Effector memory CD4-positive, alpha-beta T cell (primary cell): ENCODE results near the gene CSAG2.
"Not testable (repeated sequence)": the region's sequence is repeated elsewhere in the genome, so short reads cannot be mapped to it uniquely, and the experiment has no call there.

ENCODE experiments used
- DNase-seq, 3 donors: peaks; one replicate each; pipeline ENCODE4 v3.0.0-alpha.2; 2020
- H3K27ac ChIP-seq: 2 replicates; pipeline ENCODE4 v1.7.0; 2013; ENCODE audit warnings: mild to moderate bottlenecking, low read length, moderate library complexity; ENCODE audit not compliant: insufficient read depth, poor library complexity, severe bottlenecking
- H3K27me3 ChIP-seq: replicated peaks from 2 replicates; pipeline ENCODE4 v1.7.0; 2013; ENCODE audit warnings: mild to moderate bottlenecking, low read length; ENCODE audit not compliant: insufficient read depth, control insufficient read depth, poor library complexity, severe bottlenecking
- H3K36me3 ChIP-seq: 2 replicates; pipeline ENCODE4 v1.7.0; 2013; ENCODE audit warnings: mild to moderate bottlenecking, low read length, moderate library complexity; ENCODE audit not compliant: control insufficient read depth, insufficient read depth
- H3K4me1 ChIP-seq: 2 replicates; pipeline ENCODE4 v1.7.0; 2013; ENCODE audit warnings: low read length, mild to moderate bottlenecking; ENCODE audit not compliant: control insufficient read depth, insufficient read depth, poor library complexity, severe bottlenecking
- H3K4me3 ChIP-seq: 2 replicates; pipeline ENCODE4 v1.7.0; 2013; ENCODE audit warnings: low read length, low read depth, mild to moderate bottlenecking; ENCODE audit not compliant: insufficient read depth, poor library complexity, severe bottlenecking
- H3K9me3 ChIP-seq: 2 replicates; pipeline ENCODE4 v1.7.0; 2013; ENCODE audit warnings: mild to moderate bottlenecking, low read length, moderate library complexity; ENCODE audit not compliant: control insufficient read depth

CSAG2 gene

GRCh38 chrX:152725409-152725808 lies 16.3 kb upstream of the CSAG2 start:
- H3K4me1 ChIP-seq: no peaks in the 10 kb centered on the region
- H3K27me3 ChIP-seq: no peaks in the 10 kb centered on the region
- H3K9me3 ChIP-seq: no peaks in the 10 kb centered on the region
- H3K4me3 ChIP-seq: no peak overlapping the region
- DNase-seq: no peak
- H3K36me3 ChIP-seq: no peaks in the 10 kb centered on the region
- no peak overlapping the region for H3K27ac ChIP-seq

GRCh38 chrX:152713815-152714787 lies 5.0 kb upstream of the CSAG2 start, which contains the start of gene MAGEA2B:
Gene MAGEA2B (plus strand): TSS chrX:152714628. CDS start chrX:152717107, 2,479 bp downstream.
- not testable (repeated sequence) for H3K4me1 ChIP-seq, DNase-seq, H3K36me3 ChIP-seq, H3K4me3 ChIP-seq, H3K27me3 ChIP-seq, H3K9me3 ChIP-seq, H3K27ac ChIP-seq

- not testable (repeated sequence) for H3K9me3 ChIP-seq, H3K27ac ChIP-seq, H3K4me3 ChIP-seq, H3K36me3 ChIP-seq, H3K4me1 ChIP-seq, H3K27me3 ChIP-seq, DNase-seq
These were observed 4.1 kb upstream of the CSAG2 start for GRCh38 chrX:152713195-152713594.

- H3K27ac ChIP-seq, H3K4me3 ChIP-seq, H3K4me1 ChIP-seq, H3K36me3 ChIP-seq, H3K9me3 ChIP-seq, DNase-seq, H3K27me3 ChIP-seq: not testable (repeated sequence)
These were observed 2.6 kb downstream of the CSAG2 start for GRCh38 chrX:152706500-152706899.

- not testable (repeated sequence) for H3K4me1 ChIP-seq, H3K27ac ChIP-seq, H3K36me3 ChIP-seq, H3K27me3 ChIP-seq, DNase-seq, H3K9me3 ChIP-seq, H3K4me3 ChIP-seq
These were observed 8.7 kb downstream of the CSAG2 start for GRCh38 chrX:152700390-152700789.

GRCh38 chrX:152697952-152698931 lies 10.8 kb downstream of the CSAG2 start, which contains the start of gene MAGEA3:
Gene MAGEA3 (plus strand): TSS chrX:152698794. CDS start chrX:152700833, 2,039 bp downstream.
- H3K9me3 ChIP-seq, H3K36me3 ChIP-seq, H3K27me3 ChIP-seq, H3K27ac ChIP-seq, H3K4me3 ChIP-seq, DNase-seq, H3K4me1 ChIP-seq: not testable (repeated sequence)

GRCh38 chrX:152681012-152681411 lies 28.1 kb downstream of the CSAG2 start:
- not testable (repeated sequence) for H3K36me3 ChIP-seq, DNase-seq, H3K9me3 ChIP-seq, H3K4me3 ChIP-seq, H3K27me3 ChIP-seq, H3K4me1 ChIP-seq, H3K27ac ChIP-seq

- not testable (repeated sequence) for DNase-seq, H3K9me3 ChIP-seq, H3K4me3 ChIP-seq, H3K27me3 ChIP-seq, H3K4me1 ChIP-seq, H3K36me3 ChIP-seq, H3K27ac ChIP-seq
These were observed 34.4 kb downstream of the CSAG2 start for GRCh38 chrX:152674652-152675051.

- no peaks in the 10 kb centered on the region for H3K9me3 ChIP-seq
- no peak for DNase-seq
- no peak overlapping the region for H3K4me3 ChIP-seq
- H3K27ac ChIP-seq: no peak overlapping the region
- H3K36me3 ChIP-seq: no peaks in the 10 kb centered on the region
- H3K4me1 ChIP-seq: no peaks in the 10 kb centered on the region
- no peaks in the 10 kb centered on the region for H3K27me3 ChIP-seq
These were observed 34.9 kb downstream of the CSAG2 start for GRCh38 chrX:152674135-152674534.
